Stimulated activated CD4-positive, alpha-beta T cell treated with anti-CD3 and anti-CD28 coated beads, Interleukin-2, amount 100 ng/mL, for 4 hours (primary cell): ENCODE data around the gene COPS3.

ENCODE experiments used
- DNase-seq: peaks from one replicate; pipeline ENCODE4 v3.0.0-alpha.2; 2020; ENCODE audit warnings: low read depth

The COPS3 gene

GRCh38 chr17:17241656-17242055 is 39.4 kb downstream of the COPS3 start:
- DNase-seq, result no peak

GRCh38 chr17:17239832-17240231 is 41.2 kb downstream of the COPS3 start:
- DNase-seq, result no peak

- peak; percentile 90 for DNase-seq
Observed at GRCh38 chr17:17237026-17237799, 43.8 kb downstream of the COPS3 start, which contains the start of gene FLCN. TSS of gene FLCN (minus strand) at chr17:17237168. CDS start at chr17:17228137, 9,031 bp downstream.

- no peak for DNase-seq
Observed at GRCh38 chr17:17236295-17237025, 44.6 kb downstream of the COPS3 start.

GRCh38 chr17:17235212-17236174 is 45.6 kb downstream of the COPS3 start:
- no peak for DNase-seq

- no peak for DNase-seq
Observed at GRCh38 chr17:17232303-17232621, 48.8 kb downstream of the COPS3 start.

- DNase-seq, result no peak
Observed at GRCh38 chr17:17231621-17232302, 49.3 kb downstream of the COPS3 start.

- DNase-seq, result no peak
Observed at GRCh38 chr17:17229416-17230384, 51.3 kb downstream of the COPS3 start.

- DNase-seq, result no peak
Observed at GRCh38 chr17:17228521-17229279, 52.3 kb downstream of the COPS3 start.

GRCh38 chr17:17227608-17228520 is 53.2 kb downstream of the COPS3 start:
- no peak for DNase-seq

GRCh38 chr17:17226451-17227265 is 54.4 kb downstream of the COPS3 start:
- DNase-seq, result no peak

- no peak for DNase-seq
Observed at GRCh38 chr17:17225901-17226300, 55.1 kb downstream of the COPS3 start.

GRCh38 chr17:17224137-17224536 is 56.9 kb downstream of the COPS3 start:
- DNase-seq, result no peak

GRCh38 chr17:17223736-17224135 is 57.3 kb downstream of the COPS3 start:
- no peak for DNase-seq

GRCh38 chr17:17221329-17221728 is 59.7 kb downstream of the COPS3 start:
- no peak for DNase-seq

GRCh38 chr17:17220529-17220928 is 60.5 kb downstream of the COPS3 start:
- DNase-seq, result no peak

- no peak for DNase-seq
Observed at GRCh38 chr17:17217995-17218394, 63.1 kb downstream of the COPS3 start.

- DNase-seq, result no peak
Observed at GRCh38 chr17:17216776-17217175, 64.3 kb downstream of the COPS3 start.
